H1 (cell line): Measurements from ENCODE around the gene CACNA2D4. TPM values are rescaled to one million over a fixed set of nuclear protein-coding genes. Genes with fewer than 3 reads are reported as not detected.

Experiments used
- CBX5 ChIP-seq: fragments of 300-800, 300-1000 bp; sonication (generic); IDR thresholded peaks from 2 replicates; pipeline ENCODE4 v1.7.1; 2016; ENCODE audit warnings: antibody characterized with exemption, low read length, low read depth
- CBX8 ChIP-seq: fragments of 300-800, 300-1000 bp; sonication (generic); IDR thresholded peaks from 2 replicates; pipeline ENCODE4 v1.7.1; 2016; ENCODE audit warnings: low read depth, low read length, borderline replicate concordance
- MAFK ChIP-seq: IDR thresholded peaks from 2 replicates; pipeline ENCODE4 v1.6.1; 2012; ENCODE audit warnings: low read depth, mild to moderate bottlenecking, improper control_type of control experiment, low read length
- NRF1 ChIP-seq: IDR thresholded peaks from 2 replicates; pipeline ENCODE4 v1.6.1; 2011; ENCODE audit warnings: mild to moderate bottlenecking, low read depth, low read length, improper control_type of control experiment
- TAF1 ChIP-seq: IDR thresholded peaks from 2 replicates; pipeline ENCODE4 v1.6.1; 2011; ENCODE audit warnings: mild to moderate bottlenecking, low read depth, low read length
- polyA plus RNA-seq, 7 experiments: library from polyadenylated mRNA; depleted of rRNA in 3 of 7; stranded (reverse) in 5 of 7; unstranded in 2 of 7; fragments of >200 nt in 5 of 7; fragments of 200-250 nt in 2 of 7; gene quantifications; 1 replicate in 5 of 7; 2 replicates in 1 of 7; 4 replicates in 1 of 7; pipeline versions ENCODE4 v1.2.1 to v1.2.3, GENCODE V29; 2011 to 2013; ENCODE audit warnings: missing spikeins in 2 of 7, mixed read lengths in 2 of 7
- total RNA-seq: library from RNA; stranded (reverse); fragmentation: NEBNext Ultra II Directional; extraction: Animal tissue kit (Norgen Biotek cat#: 25700); gene quantifications from 2 replicates; pipeline ENCODE4 v1.2.1, GENCODE V29; 2021

CACNA2D4 gene
- total and polyA plus RNA-seq, 2 of the 8 experiments (the other 6 are each of a cell fraction or from before 2014, with no cell fraction given), result 0.44 to 0.88 TPM

- no peak for TF ChIP-seq CBX8
- TF ChIP-seq NRF1, result no peak
- TF ChIP-seq TAF1, result no peak
- TF ChIP-seq MAFK, result no peak
- no peak for TF ChIP-seq CBX5
Measured at GRCh38 chr12:1922985-1923384, 4.5 kb upstream of the CACNA2D4 start (continued).
